Stimulated activated CD8-positive, alpha-beta memory T cell treated with anti-CD3 and anti-CD28 coated beads, Interleukin-4, amount 100 ng/mL, for 48 hours (primary cell): ENCODE measurements around the gene HDAC7.

Source experiments
- DNase-seq: peaks from one replicate; pipeline ENCODE4 v3.0.0-alpha.2; 2020

The HDAC7 gene

GRCh38 chr12:47757840-47758583 lies 61.7 kb downstream of the HDAC7 start:
- no peak for DNase-seq

- no peak for DNase-seq
Measured at GRCh38 chr12:47757364-47757839, 62.3 kb downstream of the HDAC7 start.

DNA sequence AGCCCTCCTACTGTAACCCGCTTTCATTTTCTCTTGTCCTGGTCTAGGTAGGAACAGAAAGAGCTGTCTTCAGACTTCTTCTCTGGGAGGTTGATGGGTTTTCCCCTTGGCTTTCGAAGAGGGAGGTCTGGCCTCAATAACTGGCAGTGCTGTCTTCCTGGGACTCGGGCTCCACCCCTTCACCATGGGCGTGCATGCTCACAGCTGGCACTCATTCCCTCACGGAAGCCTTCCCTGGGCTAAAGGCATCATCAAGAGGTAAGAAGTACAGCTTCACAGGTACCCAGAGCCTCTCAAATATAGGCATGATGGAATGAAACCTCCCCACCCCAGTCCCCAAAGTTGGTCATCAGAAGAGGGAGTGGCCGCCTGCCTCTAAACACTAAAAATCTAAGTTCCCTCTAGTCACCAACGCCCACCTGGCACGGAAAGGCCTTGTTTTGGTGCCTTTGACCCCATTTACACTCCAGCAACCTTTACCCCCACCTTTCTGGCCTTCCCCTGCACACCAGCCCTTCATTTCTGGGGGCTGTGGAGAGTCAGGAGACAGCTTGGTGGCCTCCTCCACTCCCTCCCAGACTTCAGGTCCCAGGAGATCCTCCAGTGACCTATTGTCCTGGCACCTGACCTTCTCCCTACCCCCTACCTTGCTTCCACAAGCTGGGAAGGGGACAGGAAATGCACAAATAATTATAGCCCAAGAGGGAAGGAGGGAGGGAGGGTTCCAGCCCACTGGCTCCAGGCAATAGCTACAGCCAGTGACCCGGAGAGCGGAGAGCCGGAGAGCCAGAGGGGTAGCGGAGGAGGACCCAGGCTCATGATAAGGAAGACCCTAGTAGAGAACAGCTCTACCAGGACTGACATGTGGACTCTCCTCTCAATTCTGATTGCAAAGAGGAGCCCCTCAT lies 63.8 kb downstream of the HDAC7 start:
- DNase-seq = peak; percentile 54

GRCh38 chr12:47754881-47755280 lies 64.8 kb downstream of the HDAC7 start:
- DNase-seq = no peak

GRCh38 chr12:47754126-47754525 lies 65.6 kb downstream of the HDAC7 start:
- no peak for DNase-seq

DNA sequence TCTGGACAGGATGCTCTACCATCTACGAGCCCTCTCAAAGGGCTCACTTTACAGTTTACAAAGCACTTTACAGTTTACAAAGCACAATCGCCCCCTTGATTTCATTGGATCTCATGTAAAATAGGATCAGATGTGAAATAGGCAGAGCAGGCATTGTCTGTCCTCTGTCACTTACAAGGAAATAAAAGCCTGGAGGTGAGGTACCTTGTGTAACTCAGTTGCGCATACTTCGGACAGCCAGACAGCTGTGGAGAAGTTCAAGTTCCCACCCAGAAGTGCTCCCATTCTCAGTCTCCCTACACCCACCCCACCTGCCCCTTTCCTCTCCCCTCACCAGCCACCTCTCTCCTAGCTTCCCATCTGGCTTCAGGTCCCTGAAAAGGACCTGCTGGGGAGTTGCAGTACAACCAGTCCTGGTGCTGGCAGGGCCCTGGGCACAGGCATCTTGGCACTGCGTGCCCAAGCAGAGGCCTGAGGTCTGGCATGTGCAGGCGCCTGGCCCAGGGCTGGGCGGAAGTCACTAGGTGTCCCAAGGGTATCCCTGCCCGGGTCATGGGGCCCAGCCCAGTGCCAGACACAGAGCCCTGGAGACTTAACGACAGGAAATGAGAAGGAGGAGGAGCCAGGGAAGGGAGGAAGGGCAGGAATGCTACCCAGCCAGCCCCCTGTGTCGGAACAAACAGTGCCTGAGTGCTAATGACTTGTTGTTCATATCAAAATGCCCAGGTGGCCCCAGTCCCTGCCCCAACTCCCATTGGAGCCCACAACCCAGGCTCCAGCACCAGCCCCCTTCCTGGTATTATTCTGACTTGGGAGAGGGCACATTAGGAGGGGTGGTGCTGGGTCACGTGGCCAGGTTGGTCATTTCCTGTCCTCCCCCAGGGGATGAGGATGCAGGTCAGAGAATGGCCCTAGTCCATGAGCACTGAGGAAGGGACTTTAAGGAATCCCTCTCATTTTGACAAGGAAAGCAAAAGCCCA lies 66.4 kb downstream of the HDAC7 start:
- no peak for DNase-seq

DNA sequence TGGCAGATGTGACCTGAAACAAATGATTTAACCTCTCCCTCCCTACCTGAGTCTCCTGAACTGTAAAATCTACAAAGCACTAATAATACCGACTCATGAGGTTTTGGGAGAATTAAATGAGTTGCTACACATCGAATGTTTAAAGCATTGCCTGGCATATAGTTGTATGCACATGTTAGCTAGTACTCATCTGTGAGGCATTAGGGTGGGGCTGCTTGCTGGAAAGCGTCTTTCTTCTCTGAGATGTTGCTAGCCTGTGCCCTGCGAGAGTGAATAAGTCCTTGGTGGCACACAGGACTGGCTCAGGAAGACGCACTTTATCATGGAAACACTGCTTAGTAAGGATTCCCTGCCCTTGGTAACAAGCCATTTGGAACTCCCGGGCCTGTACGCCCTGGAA lies 67.2 kb downstream of the HDAC7 start:
- no peak for DNase-seq

GRCh38 chr12:47752121-47752520 lies 67.6 kb downstream of the HDAC7 start:
- no peak for DNase-seq

DNA sequence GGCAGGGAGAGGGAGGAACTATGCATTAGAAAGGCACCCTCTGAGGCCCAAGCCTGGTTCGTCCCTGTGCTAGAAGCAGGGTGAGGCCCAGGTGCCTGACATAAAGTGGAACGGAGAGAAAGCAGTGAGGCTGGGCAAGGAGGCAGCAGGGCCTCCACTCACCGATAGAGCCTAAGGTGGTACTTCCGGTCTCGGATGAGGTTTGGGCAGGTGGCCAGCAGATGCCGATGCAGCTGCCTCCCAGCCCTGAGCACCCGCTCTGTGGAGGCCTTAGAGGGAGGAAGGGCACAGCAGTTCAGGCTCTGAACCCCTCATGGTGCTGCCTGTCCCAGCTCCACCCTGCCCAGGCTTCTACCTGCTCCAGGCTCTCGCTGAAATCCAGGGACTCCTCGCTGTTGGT lies 68.1 kb downstream of the HDAC7 start:
- DNase-seq = no peak

GRCh38 chr12:47750916-47751470 lies 68.7 kb downstream of the HDAC7 start:
- no peak for DNase-seq

- no peak for DNase-seq
Measured at GRCh38 chr12:47750229-47750798, 69.4 kb downstream of the HDAC7 start.

DNA sequence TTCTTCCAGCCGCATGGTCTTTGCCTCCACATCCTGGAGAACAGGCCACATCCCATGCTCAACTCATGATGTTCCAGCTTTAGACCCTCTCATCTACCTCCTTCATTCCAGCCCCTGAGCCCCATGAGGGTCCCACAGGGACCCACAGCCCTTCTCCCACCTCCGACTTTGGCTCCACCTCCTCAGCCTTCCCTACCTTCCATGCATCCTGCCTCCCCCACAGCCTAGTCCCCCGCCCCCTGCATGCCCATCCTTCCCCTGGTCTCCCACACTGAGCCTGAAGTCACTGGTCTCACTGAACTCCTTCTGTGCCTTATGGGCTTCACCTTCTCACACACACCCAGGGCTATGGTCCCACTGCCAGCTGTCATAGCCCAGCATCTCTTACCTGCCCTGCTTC lies 70.8 kb downstream of the HDAC7 start:
- DNase-seq = no peak

GRCh38 chr12:47748507-47748828 lies 71.2 kb downstream of the HDAC7 start:
- DNase-seq = no peak

GRCh38 chr12:47747596-47748506 lies 71.9 kb downstream of the HDAC7 start:
- DNase-seq = no peak

DNA sequence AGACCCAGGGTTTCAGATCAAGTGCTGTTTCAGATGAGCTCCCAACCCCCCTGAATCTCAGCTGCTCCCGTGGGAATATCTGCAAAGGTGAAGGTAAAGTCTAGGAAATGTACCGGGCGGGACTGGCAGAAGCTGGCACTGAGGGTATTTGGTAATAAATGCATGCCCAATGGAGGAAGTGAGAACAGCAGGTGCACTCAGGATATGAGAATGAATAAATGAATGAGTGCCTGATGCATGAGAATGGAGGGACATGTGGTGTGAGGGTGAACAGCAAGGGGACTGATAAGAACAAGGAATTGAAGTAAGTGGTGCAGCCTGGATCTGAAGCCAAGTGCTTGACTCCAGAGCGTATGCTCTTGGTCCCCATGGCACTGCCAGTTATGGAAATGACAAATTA lies 72.6 kb downstream of the HDAC7 start:
- no peak for DNase-seq

GRCh38 chr12:47746523-47746922 lies 73.2 kb downstream of the HDAC7 start:
- DNase-seq = no peak

DNA sequence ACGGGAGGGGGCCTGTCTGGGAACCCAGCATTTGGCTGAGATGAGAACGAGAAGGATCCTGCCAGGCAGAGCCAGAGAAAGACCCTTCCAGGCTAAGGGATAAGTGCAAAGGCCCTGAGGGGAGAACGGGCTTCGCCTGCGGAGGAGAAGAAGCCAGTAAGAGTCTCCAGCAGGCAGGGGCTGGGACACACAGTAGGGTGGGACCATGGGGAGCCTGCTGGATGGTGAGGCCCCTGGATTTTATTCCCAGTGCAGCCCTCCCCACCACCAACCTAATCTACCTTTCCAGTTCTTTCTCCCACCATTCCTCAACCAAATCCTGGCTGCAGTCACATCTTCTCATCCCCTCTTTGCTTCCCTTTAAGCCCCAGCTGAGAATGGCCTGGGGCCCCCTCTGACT lies 73.6 kb downstream of the HDAC7 start:
- DNase-seq = no peak

- no peak for DNase-seq
Measured at GRCh38 chr12:47745485-47746041, 74.1 kb downstream of the HDAC7 start.

DNA sequence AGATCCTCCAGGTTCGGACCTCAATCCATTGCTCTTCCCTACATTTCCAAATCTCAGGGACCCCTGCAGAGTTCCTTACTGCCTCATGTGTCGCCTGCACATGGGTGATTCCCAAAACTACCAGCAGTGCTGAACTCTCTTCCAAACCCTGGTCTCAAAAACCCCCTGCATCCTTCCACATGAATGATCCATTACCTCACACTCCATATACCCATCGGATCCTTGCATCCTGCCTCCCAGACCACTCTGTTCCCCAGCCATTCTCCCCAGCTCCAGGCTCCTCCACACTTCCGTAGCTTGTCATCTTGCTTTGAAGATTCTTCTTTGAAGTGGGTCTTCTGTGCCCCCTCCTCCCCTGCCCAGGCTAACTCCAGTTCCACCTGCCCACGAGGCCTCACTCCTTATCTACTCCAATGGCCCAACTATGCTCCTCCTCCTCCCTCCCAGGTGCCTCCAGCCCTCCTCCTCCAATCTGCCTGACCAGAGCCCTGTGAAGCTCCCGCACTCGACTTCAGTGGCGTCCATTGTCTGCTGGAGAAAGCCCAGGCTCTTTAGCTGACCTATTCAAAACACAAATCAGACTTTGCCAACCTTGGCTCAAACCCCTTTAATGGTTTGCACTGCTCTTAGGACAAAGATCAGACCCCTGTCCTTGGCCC lies 74.8 kb downstream of the HDAC7 start:
- DNase-seq = no peak

DNA sequence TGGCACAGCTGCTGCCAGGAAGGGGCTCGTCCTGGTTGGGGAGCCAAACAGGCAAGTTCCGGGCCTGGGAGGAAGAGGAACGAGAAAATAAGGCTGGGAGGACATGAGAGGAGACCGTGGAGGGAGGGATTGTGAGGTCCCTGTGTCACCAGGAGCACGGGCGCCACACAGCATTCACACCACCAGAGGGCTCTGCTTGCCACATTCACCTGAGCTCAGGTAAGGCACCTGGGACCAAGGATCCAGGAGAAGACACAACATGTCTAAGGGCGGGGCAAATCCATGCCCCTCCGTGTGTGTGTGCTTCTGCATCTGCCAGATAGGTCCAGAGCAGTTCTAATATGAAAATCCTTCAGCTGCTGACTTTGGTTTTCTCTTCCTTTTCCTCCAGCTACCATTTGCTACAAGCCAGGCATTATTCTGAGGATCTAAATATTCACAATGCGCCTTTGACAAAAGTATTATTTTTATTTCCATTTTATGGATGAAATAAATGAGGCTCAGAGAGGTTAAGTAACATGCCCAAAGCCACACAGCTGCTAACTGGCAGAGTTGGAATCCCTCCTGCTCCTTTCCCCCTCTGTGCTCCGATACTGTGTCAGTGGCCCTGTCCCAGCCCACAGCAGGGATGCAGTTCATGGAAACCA lies 75.6 kb downstream of the HDAC7 start:
- peak; percentile 59 for DNase-seq
